MM.1S (cell line): ENCODE data around the gene KYNU.

Experiments used
- DNase-seq: peaks from one replicate; pipeline ENCODE4 v3.0.0-alpha.2; 2015
- H2AFZ ChIP-seq: fragments of 300-600 bp; sonication (generic); 2 replicates; pipeline ENCODE4 v1.6.0; 2016; ENCODE audit warnings: antibody characterized with exemption, low read length
- H3F3A ChIP-seq: fragments of 300-600 bp; sonication (generic); 2 replicates; pipeline ENCODE4 v1.6.1; 2016; ENCODE audit warnings: mild to moderate bottlenecking, antibody characterized with exemption, low read length, moderate library complexity, mixed read lengths; ENCODE audit not compliant: insufficient read depth
- H3K27ac ChIP-seq: fragments of 300-600 bp; sonication (generic); 2 replicates; pipeline ENCODE4 v1.5.1; 2016; ENCODE audit warnings: mild to moderate bottlenecking, low read length
- H3K27me3 ChIP-seq: fragments of 300-600 bp; sonication (generic); replicated peaks from 2 replicates; pipeline ENCODE4 v1.6.0; 2016; ENCODE audit warnings: low read length; ENCODE audit not compliant: insufficient read depth
- H3K36me3 ChIP-seq: fragments of 300-600 bp; sonication (generic); replicated peaks from 2 replicates; pipeline ENCODE4 v1.6.1; 2016; ENCODE audit warnings: mild to moderate bottlenecking, low read length, mixed read lengths; ENCODE audit not compliant: insufficient read depth
- H3K4me1 ChIP-seq: fragments of 300-600 bp; sonication (generic); 2 replicates; pipeline ENCODE4 v1.6.1; 2016; ENCODE audit warnings: low read length, mixed read lengths
- H3K4me2 ChIP-seq: fragments of 300-600 bp; sonication (generic); 2 replicates; pipeline ENCODE4 v1.6.0; 2016; ENCODE audit warnings: low read depth, low read length
- H3K4me3 ChIP-seq: fragments of 300-600 bp; sonication (generic); 2 replicates; pipeline ENCODE4 v1.5.1; 2016; ENCODE audit warnings: low read length, mixed read lengths
- H3K79me2 ChIP-seq: fragments of 300-600 bp; sonication (generic); 2 replicates; pipeline ENCODE4 v1.6.1; 2016; ENCODE audit warnings: mixed run types, low read length, mixed read lengths
- H3K9ac ChIP-seq: fragments of 300-600 bp; sonication (generic); 2 replicates; pipeline ENCODE4 v1.6.1; 2016; ENCODE audit warnings: low read length, mixed read lengths
- H3K9me2 ChIP-seq: fragments of 300-600 bp; sonication (generic); replicated peaks from 2 replicates; pipeline ENCODE4 v1.6.1; 2016; ENCODE audit warnings: mild to moderate bottlenecking, low read length, mixed read lengths; ENCODE audit not compliant: insufficient read depth
- H3K9me3 ChIP-seq: fragments of 300-600 bp; sonication (generic); replicated peaks from 2 replicates; pipeline ENCODE4 v1.6.1; 2016; ENCODE audit warnings: mild to moderate bottlenecking, low read length, mixed read lengths; ENCODE audit not compliant: insufficient read depth
- H4K20me1 ChIP-seq: fragments of 300-600 bp; sonication (generic); 2 replicates; pipeline ENCODE4 v1.6.1; 2016; ENCODE audit warnings: mild to moderate bottlenecking, low read length, moderate library complexity, mixed read lengths; ENCODE audit not compliant: insufficient read depth
- CTCF ChIP-seq: fragments of 300-600 bp; sonication (generic); IDR thresholded peaks from 2 replicates; pipeline ENCODE4 v1.5.1; 2016; ENCODE audit warnings: antibody characterized with exemption, low read length, mixed read lengths
- EZH2 ChIP-seq: fragments of 300-600 bp; sonication (generic); optimal IDR thresholded peaks from 2 replicates; pipeline ENCODE3; 2017; ENCODE audit warnings: low read depth, mild to moderate bottlenecking, antibody characterized with exemption, low read length, mixed read lengths
- EZH2phosphoT487 ChIP-seq: fragments of 300-600 bp; sonication (generic); IDR thresholded peaks from 2 replicates; pipeline ENCODE4 v1.6.1; 2018; ENCODE audit warnings: antibody characterized with exemption, low read length

The KYNU gene

GRCh38 chr2:142857256-142858164, 20.0 kb upstream of the KYNU start:
- Histone ChIP-seq H3K9me3 (no peaks in the 10 kb centered on the region), H2AFZ (no peak overlapping the region), H3K27ac (no peak overlapping the region), H3F3A (no peaks in the 10 kb centered on the region), H4K20me1 (no peaks in the 10 kb centered on the region), H3K4me2 (no peak overlapping the region), H3K9me2 (no peaks in the 10 kb centered on the region), H3K27me3 (no peaks in the 10 kb centered on the region), H3K9ac (no peak overlapping the region), H3K79me2 (no peaks in the 10 kb centered on the region), H3K4me3 (no peak overlapping the region), H3K36me3 (no peaks in the 10 kb centered on the region), H3K4me1 (no peaks in the 10 kb centered on the region)
- no peak for TF ChIP-seq CTCF
- TF ChIP-seq EZH2 = no peak
- no peak for TF ChIP-seq EZH2phosphoT487
- no peak for DNase-seq

- Histone ChIP-seq H3F3A (no peaks in the 10 kb centered on the region), H2AFZ (no peak overlapping the region), H3K79me2 (no peaks in the 10 kb centered on the region), H3K4me1 (no peaks in the 10 kb centered on the region), H3K9me2 (no peaks in the 10 kb centered on the region), H3K9me3 (no peaks in the 10 kb centered on the region), H3K9ac (no peak overlapping the region), H3K27ac (no peak overlapping the region), H3K4me3 (no peak overlapping the region), H4K20me1 (no peaks in the 10 kb centered on the region), H3K4me2 (no peak overlapping the region), H3K36me3 (no peaks in the 10 kb centered on the region), H3K27me3 (no peaks in the 10 kb centered on the region)
- TF ChIP-seq CTCF (no peak), EZH2phosphoT487 (no peak)
- no peak for DNase-seq
Measured at GRCh38 chr2:142858961-142859360, 18.5 kb upstream of the KYNU start.

- Histone ChIP-seq H3K4me1 (0 out of 2 replicates have a peak, but pooled peaks cover 4% of the 10 kb centered on the region), H3K27me3 (no peaks in the 10 kb centered on the region), H3F3A (no peaks in the 10 kb centered on the region), H3K9ac (no peak overlapping the region), H3K9me2 (no peaks in the 10 kb centered on the region), H3K9me3 (no peaks in the 10 kb centered on the region), H3K4me2 (no peak overlapping the region), H3K27ac (no peak overlapping the region), H4K20me1 (no peaks in the 10 kb centered on the region), H3K79me2 (no peaks in the 10 kb centered on the region), H3K36me3 (no peaks in the 10 kb centered on the region), H2AFZ (no peak overlapping the region), H3K4me3 (no peak overlapping the region)
- no peak for DNase-seq
- TF ChIP-seq CTCF = no peak
- TF ChIP-seq EZH2phosphoT487 = no peak
- TF ChIP-seq EZH2 = no peak
Measured at GRCh38 chr2:142862299-142862698, 15.2 kb upstream of the KYNU start.
